ENCODE data around the gene WRNIP1. TPM values are rescaled to one million over a fixed set of nuclear protein-coding genes. Genes with fewer than 3 reads are reported as not detected.

WRNIP1 gene
- polyA plus RNA-seq, 2 donors: 50.0 to 71.2 TPM

DNA sequence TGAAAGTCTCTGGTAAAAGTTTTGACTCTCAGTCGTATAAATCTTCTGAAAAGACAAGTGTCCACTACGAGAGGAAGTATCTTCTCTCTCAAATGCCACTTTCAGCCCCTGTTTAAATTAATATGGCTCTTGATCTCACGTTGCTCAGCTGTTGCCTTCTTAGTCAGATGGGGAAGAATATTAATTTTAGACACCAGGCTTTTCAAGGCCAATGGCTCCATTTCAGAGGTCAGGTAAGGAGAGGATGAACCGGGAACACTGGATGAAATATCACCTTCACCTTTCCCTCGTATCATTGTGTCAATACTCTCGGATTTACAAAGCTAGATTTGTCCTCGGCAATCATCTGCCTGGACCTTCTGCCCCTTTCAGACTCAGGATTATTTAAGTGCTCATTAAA lies 14.4 kb upstream of the WRNIP1 start, which contains the start of gene MYLK4:
TSS of gene MYLK4 (minus strand) at position 91 of the 400 bp plus-strand sequence. CDS start 1,628 bp downstream, outside the sequence.
- H3K4me3 ChIP-seq (ENCODE audit: low read depth in 1 of 2, low read length in 2 of 2): no peak within 1 kb of the TSS

DNA sequence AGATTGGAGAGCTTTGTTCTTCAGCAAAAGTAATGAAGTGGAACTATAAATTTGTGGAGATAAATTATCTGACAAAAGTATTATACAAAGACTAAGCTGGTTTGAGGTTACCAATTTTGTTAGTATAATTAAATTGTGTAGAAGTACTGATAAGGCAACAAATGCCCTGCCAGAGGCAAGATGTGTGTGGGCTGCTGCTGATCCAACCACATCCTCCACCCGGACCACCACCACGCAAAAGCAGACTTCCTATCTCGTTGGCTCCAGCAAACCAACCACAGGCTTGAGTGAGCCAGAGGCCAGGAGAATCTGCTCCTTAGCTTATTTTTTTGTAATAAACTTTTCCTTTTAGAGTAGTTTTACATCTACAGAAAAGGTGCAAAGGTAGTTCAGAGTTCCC lies 13.3 kb upstream of the WRNIP1 start:
- H3K27ac ChIP-seq (ENCODE audit: low read depth in 2 of 2, low read length in 1 of 2): no peak overlapping the region
- WGBS, 2 donors: 75 to 80% methylated on average over 3 of the region's 3 CpGs
- no peaks in the 10 kb centered on the region for H3K9me3 ChIP-seq (ENCODE audit: control insufficient read depth in 2 of 2, insufficient read depth in 1 of 2, low read depth in 1 of 2, low read length in 1 of 2)
- H3K4me3 ChIP-seq (ENCODE audit: low read depth in 1 of 2, low read length in 2 of 2): no peak overlapping the region
- H3K4me1 ChIP-seq (ENCODE audit: control insufficient read depth in 2 of 2, insufficient read depth in 2 of 2, low read length in 1 of 2): no peaks in the 10 kb centered on the region
- no peaks in the 10 kb centered on the region for H3K27me3 ChIP-seq (ENCODE audit: control insufficient read depth in 1 of 2, insufficient read depth in 2 of 2, low read length in 2 of 2)
- no peaks in the 10 kb centered on the region for H3K36me3 ChIP-seq (ENCODE audit: control insufficient read depth in 2 of 2, insufficient read depth in 2 of 2, low read length in 1 of 2)

More for the DNA sequence above, 14.4 kb upstream of the WRNIP1 start, which contains the start of gene MYLK4:
- Histone ChIP-seq H3K36me3 (ENCODE audit: control insufficient read depth in 2 of 2, insufficient read depth in 2 of 2, low read length in 1 of 2) (no peaks in the 10 kb centered on the region), H3K4me1 (ENCODE audit: control insufficient read depth in 2 of 2, insufficient read depth in 2 of 2, low read length in 1 of 2) (no peaks in the 10 kb centered on the region), H3K27me3 (ENCODE audit: control insufficient read depth in 1 of 2, insufficient read depth in 2 of 2, low read length in 2 of 2) (no peaks in the 10 kb centered on the region), H3K27ac (ENCODE audit: low read depth in 2 of 2, low read length in 1 of 2) (no peak within 1 kb of the TSS), H3K9me3 (ENCODE audit: control insufficient read depth in 2 of 2, insufficient read depth in 1 of 2, low read depth in 1 of 2, low read length in 1 of 2) (no peaks in the 10 kb centered on the region)
- WGBS, 2 donors: 79 to 86% methylated on average over 7 of the region's 7 CpGs

DNA sequence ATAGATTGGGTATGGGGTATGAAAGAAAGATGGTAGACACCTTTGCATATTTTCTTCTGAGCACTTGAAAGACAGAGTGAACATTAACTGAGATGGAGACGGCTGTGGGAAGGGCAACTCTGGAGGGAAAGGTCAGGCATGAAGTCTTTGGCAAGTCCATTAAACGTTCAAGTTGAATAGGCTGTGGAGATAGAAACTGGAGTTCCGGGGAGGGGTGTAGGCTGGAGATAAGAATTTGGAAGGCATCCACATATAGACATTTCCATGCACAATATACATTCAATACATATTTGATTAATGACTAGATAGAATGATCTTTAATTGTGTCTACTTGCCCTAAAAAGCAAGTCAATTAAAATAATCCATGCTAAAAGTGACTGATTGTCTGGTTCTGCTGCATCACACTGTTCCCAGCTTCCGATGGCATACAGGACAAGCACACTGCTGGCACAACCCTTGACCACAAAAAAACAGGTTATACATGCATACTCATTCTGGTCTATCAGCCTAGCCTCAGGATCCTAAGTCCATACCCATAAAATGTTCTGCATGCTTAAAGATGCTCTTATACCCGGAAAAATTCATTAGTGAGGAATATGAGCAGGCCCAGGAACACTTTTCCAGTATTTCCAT lies 12.6 kb upstream of the WRNIP1 start:
- no peaks in the 10 kb centered on the region for H3K9me3 ChIP-seq (ENCODE audit: control insufficient read depth in 2 of 2, insufficient read depth in 1 of 2, low read depth in 1 of 2, low read length in 1 of 2)
- H3K27ac ChIP-seq (ENCODE audit: low read depth in 2 of 2, low read length in 1 of 2): no peak overlapping the region
- H3K4me1 ChIP-seq (ENCODE audit: control insufficient read depth in 2 of 2, insufficient read depth in 2 of 2, low read length in 1 of 2): no peaks in the 10 kb centered on the region
- H3K36me3 ChIP-seq (ENCODE audit: control insufficient read depth in 2 of 2, insufficient read depth in 2 of 2, low read length in 1 of 2): no peaks in the 10 kb centered on the region
- H3K27me3 ChIP-seq (ENCODE audit: control insufficient read depth in 1 of 2, insufficient read depth in 2 of 2, low read length in 2 of 2): no peaks in the 10 kb centered on the region
- H3K4me3 ChIP-seq (ENCODE audit: low read depth in 1 of 2, low read length in 2 of 2): no peak overlapping the region
- 76 to 83% methylated on average over 5 of the region's 5 CpGs for WGBS, 2 donors

DNA sequence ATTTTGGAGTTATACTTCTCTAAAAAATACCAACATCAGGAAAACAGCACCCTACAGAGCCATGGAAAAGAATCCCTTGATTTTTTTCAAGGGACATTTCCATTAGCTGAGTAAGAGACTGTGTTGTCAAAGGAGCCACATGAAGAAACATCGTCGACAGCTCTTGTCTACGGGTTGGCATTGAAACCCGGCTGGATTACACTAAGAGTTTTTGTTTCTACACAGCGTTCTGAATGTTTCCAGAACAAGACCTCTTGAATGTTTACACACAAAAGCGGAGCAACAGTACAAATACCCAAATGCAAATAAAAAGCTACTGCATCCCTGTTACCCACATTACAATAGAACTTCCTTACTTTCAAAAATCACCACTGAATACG lies 12.1 kb upstream of the WRNIP1 start:
- H3K9me3 ChIP-seq (ENCODE audit: control insufficient read depth in 2 of 2, insufficient read depth in 1 of 2, low read depth in 1 of 2, low read length in 1 of 2): no peaks in the 10 kb centered on the region
- H3K27ac ChIP-seq (ENCODE audit: low read depth in 2 of 2, low read length in 1 of 2): no peak overlapping the region
- no peaks in the 10 kb centered on the region for H3K36me3 ChIP-seq (ENCODE audit: control insufficient read depth in 2 of 2, insufficient read depth in 2 of 2, low read length in 1 of 2)
- H3K27me3 ChIP-seq (ENCODE audit: control insufficient read depth in 1 of 2, insufficient read depth in 2 of 2, low read length in 2 of 2): no peaks in the 10 kb centered on the region
- WGBS, 2 donors: 82 to 83% methylated on average over 7 of the region's 7 CpGs
- H3K4me1 ChIP-seq (ENCODE audit: control insufficient read depth in 2 of 2, insufficient read depth in 2 of 2, low read length in 1 of 2): no peaks in the 10 kb centered on the region
- H3K4me3 ChIP-seq (ENCODE audit: low read depth in 1 of 2, low read length in 2 of 2): no peak overlapping the region

DNA sequence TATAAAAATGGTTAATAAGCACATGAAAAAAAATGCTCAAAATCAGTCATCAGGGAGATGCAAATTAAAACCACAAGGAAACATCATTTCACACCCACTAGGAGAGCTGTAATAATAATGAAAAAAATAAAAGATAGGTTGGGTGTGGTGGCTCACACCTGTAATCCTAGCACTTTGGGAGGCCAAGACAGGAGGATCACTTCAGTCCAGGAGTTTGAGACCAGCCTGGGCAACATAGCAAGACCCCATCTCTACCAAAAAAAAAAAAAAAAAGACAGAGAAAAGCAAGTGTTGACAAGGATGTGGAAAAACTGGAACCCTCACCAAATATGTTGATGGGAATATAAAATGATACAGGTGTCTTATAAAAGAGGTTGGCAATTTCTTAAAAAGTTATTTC lies 11.4 kb upstream of the WRNIP1 start:
- Histone ChIP-seq H3K4me3 (ENCODE audit: low read depth in 1 of 2, low read length in 2 of 2) (no peak overlapping the region), H3K4me1 (ENCODE audit: control insufficient read depth in 2 of 2, insufficient read depth in 2 of 2, low read length in 1 of 2) (no peaks in the 10 kb centered on the region), H3K9me3 (ENCODE audit: control insufficient read depth in 2 of 2, insufficient read depth in 1 of 2, low read depth in 1 of 2, low read length in 1 of 2) (no peaks in the 10 kb centered on the region), H3K36me3 (ENCODE audit: control insufficient read depth in 2 of 2, insufficient read depth in 2 of 2, low read length in 1 of 2) (no peaks in the 10 kb centered on the region), H3K27me3 (ENCODE audit: control insufficient read depth in 1 of 2, insufficient read depth in 2 of 2, low read length in 2 of 2) (no peaks in the 10 kb centered on the region), H3K27ac (ENCODE audit: low read depth in 2 of 2, low read length in 1 of 2) (no peak overlapping the region)

DNA sequence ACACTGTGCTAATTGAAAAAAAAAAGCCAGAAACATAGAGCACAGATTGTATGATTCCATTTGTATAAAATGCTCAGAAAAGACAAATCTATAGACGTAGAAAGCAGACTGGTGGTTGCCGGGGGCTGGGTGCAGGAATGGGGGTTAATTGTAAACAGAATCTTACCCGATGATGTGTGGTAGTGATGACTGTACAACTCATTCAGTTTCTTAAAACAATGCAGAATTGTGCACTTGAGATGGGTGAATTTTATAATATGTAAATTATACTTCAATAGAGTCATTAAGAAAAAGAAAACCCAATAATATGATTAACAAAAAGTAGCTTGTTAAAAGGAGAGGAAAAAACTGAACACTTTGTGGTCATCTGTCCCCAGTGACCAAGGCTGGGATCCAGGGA lies 10.8 kb upstream of the WRNIP1 start:
- H3K27me3 ChIP-seq (ENCODE audit: control insufficient read depth in 1 of 2, insufficient read depth in 2 of 2, low read length in 2 of 2): no peaks in the 10 kb centered on the region
- H3K4me3 ChIP-seq (ENCODE audit: low read depth in 1 of 2, low read length in 2 of 2): no peak overlapping the region
- 55% methylated on average over 3 of the region's 3 CpGs for WGBS, 2 donors
- H3K4me1 ChIP-seq (ENCODE audit: control insufficient read depth in 2 of 2, insufficient read depth in 2 of 2, low read length in 1 of 2): no peaks in the 10 kb centered on the region
- no peaks in the 10 kb centered on the region for H3K9me3 ChIP-seq (ENCODE audit: control insufficient read depth in 2 of 2, insufficient read depth in 1 of 2, low read depth in 1 of 2, low read length in 1 of 2)
- no peaks in the 10 kb centered on the region for H3K36me3 ChIP-seq (ENCODE audit: control insufficient read depth in 2 of 2, insufficient read depth in 2 of 2, low read length in 1 of 2)
- no peak overlapping the region for H3K27ac ChIP-seq (ENCODE audit: low read depth in 2 of 2, low read length in 1 of 2)

DNA sequence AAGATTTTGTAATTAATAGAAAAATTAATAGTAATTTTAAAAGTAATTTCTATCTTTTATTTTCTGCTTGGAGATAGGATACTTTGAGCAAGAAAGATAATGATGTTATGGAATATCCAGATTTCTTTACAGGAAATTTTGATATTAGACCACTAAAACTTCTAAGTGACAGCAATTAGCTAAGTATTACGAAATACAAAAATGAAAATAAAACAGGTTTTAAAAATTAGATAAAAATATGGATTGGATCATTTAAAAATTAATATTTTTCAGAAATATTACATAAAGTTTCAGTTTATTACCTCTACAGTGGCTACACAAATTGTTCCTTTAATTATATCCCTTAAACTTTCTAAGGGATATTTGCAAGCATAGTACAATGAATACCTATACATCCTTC lies 10.3 kb upstream of the WRNIP1 start:
- H3K36me3 ChIP-seq (ENCODE audit: control insufficient read depth in 2 of 2, insufficient read depth in 2 of 2, low read length in 1 of 2): no peaks in the 10 kb centered on the region
- H3K4me1 ChIP-seq (ENCODE audit: control insufficient read depth in 2 of 2, insufficient read depth in 2 of 2, low read length in 1 of 2): no peaks in the 10 kb centered on the region
- H3K4me3 ChIP-seq (ENCODE audit: low read depth in 1 of 2, low read length in 2 of 2): no peak overlapping the region
- no peaks in the 10 kb centered on the region for H3K27me3 ChIP-seq (ENCODE audit: control insufficient read depth in 1 of 2, insufficient read depth in 2 of 2, low read length in 2 of 2)
- WGBS, 2 donors: 83 to 92% methylated on average over 1 of the region's 1 CpG
- no peak overlapping the region for H3K27ac ChIP-seq (ENCODE audit: low read depth in 2 of 2, low read length in 1 of 2)
- no peaks in the 10 kb centered on the region for H3K9me3 ChIP-seq (ENCODE audit: control insufficient read depth in 2 of 2, insufficient read depth in 1 of 2, low read depth in 1 of 2, low read length in 1 of 2)

DNA sequence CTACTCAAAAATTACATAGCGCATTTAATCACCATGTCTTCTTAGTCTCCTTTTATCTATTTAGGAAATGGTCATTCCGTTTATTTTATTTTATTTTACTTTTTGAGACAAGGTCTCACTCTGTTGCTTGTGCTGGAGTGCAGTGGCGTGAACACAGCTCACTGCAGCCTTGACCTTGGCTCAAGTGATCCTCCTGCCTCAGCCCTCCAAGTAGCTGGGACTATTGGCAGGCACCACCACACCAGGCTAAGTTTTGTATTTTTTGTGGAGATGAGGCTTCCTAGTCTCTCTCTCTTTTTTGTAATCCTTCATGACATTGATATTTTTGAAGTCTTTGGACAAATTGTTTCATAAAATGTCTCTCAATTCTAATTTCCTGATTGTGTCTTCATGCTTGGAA lies 9.7 kb upstream of the WRNIP1 start:
- WGBS, 2 donors: 91 to 95% methylated on average over 3 of the region's 3 CpGs
- Histone ChIP-seq H3K27me3 (ENCODE audit: control insufficient read depth in 1 of 2, insufficient read depth in 2 of 2, low read length in 2 of 2) (no peaks in the 10 kb centered on the region), H3K27ac (ENCODE audit: low read depth in 2 of 2, low read length in 1 of 2) (no peak overlapping the region), H3K4me1 (ENCODE audit: control insufficient read depth in 2 of 2, insufficient read depth in 2 of 2, low read length in 1 of 2) (no peaks in the 10 kb centered on the region), H3K36me3 (ENCODE audit: control insufficient read depth in 2 of 2, insufficient read depth in 2 of 2, low read length in 1 of 2) (no peaks in the 10 kb centered on the region), H3K9me3 (ENCODE audit: control insufficient read depth in 2 of 2, insufficient read depth in 1 of 2, low read depth in 1 of 2, low read length in 1 of 2) (no peaks in the 10 kb centered on the region), H3K4me3 (ENCODE audit: low read depth in 1 of 2, low read length in 2 of 2) (no peak overlapping the region)

DNA sequence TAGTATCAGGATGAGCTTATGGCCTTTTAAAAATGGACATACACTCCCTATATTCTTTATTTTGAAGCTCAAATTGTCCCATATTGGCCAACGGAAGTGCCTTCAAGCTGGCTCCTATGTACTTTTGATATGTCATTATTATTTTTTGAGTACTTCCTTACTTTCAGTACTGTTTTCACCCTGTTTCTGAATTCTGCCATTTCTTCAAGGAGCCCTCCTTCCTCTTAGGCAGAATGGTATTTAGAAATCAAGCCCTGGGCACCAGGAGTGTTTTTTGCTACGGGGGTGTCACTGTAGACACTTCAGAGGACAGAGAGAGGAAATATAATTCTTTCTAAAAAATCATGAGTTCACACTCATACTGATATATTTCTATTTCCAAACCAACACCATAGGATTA lies 9.0 kb upstream of the WRNIP1 start:
- no peak overlapping the region for H3K4me3 ChIP-seq (ENCODE audit: low read depth in 1 of 2, low read length in 2 of 2)
- H3K4me1 ChIP-seq (ENCODE audit: control insufficient read depth in 2 of 2, insufficient read depth in 2 of 2, low read length in 1 of 2): no peaks in the 10 kb centered on the region
- no peaks in the 10 kb centered on the region for H3K27me3 ChIP-seq (ENCODE audit: control insufficient read depth in 1 of 2, insufficient read depth in 2 of 2, low read length in 2 of 2)

DNA sequence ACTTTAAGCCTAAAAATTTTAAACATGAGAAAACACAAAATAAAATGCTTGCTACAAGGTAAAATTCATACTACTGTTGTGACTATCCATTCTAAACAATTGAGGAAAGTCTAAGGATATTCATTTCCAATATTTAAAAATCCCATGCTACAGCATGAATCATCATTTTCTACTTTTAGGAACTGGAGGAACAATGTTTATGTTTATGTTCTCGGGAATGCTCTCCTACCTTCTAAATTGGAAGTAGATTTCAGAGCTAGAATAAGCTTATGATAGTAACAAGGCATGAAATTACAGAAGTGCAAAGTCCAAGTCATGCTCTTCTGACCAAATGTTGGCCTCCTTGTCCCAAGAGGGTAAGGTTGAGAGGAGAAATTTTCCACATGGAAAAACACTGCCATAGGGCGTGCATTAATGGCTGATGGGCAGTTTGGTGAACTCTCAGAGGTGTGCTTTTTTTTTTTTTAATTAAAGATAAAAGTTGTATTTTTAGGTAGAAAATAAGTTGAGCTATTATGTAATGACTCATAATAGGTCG lies 8.4 kb upstream of the WRNIP1 start:
- Histone ChIP-seq H3K27me3 (ENCODE audit: control insufficient read depth in 1 of 2, insufficient read depth in 2 of 2, low read length in 2 of 2) (no peaks in the 10 kb centered on the region), H3K36me3 (ENCODE audit: control insufficient read depth in 2 of 2, insufficient read depth in 2 of 2, low read length in 1 of 2) (no peaks in the 10 kb centered on the region), H3K4me1 (ENCODE audit: control insufficient read depth in 2 of 2, insufficient read depth in 2 of 2, low read length in 1 of 2) (no peaks in the 10 kb centered on the region), H3K27ac (ENCODE audit: low read depth in 2 of 2, low read length in 1 of 2) (no peak overlapping the region), H3K4me3 (ENCODE audit: low read depth in 1 of 2, low read length in 2 of 2) (no peak overlapping the region), H3K9me3 (ENCODE audit: control insufficient read depth in 2 of 2, insufficient read depth in 1 of 2, low read depth in 1 of 2, low read length in 1 of 2) (no peaks in the 10 kb centered on the region)
- 85 to 92% methylated on average over 3 of the region's 3 CpGs for WGBS, 2 donors

More for the DNA sequence above, 9.0 kb upstream of the WRNIP1 start:
- 73 to 92% methylated on average over 2 of the region's 2 CpGs for WGBS, 2 donors
- no peak overlapping the region for H3K27ac ChIP-seq (ENCODE audit: low read depth in 2 of 2, low read length in 1 of 2)
- H3K9me3 ChIP-seq (ENCODE audit: control insufficient read depth in 2 of 2, insufficient read depth in 1 of 2, low read depth in 1 of 2, low read length in 1 of 2): no peaks in the 10 kb centered on the region
- H3K36me3 ChIP-seq (ENCODE audit: control insufficient read depth in 2 of 2, insufficient read depth in 2 of 2, low read length in 1 of 2): no peaks in the 10 kb centered on the region
